Subcutaneous adipose tissue (tissue), 4 donors: ENCODE data around the gene TAF5L. TPM values are rescaled to one million over a fixed set of nuclear protein-coding genes. Genes with fewer than 3 reads are reported as not detected.

Experiments used
- total RNA-seq, 4 donors: library from RNA; depleted of rRNA; stranded (reverse); fragments of >200 nt; gene quantifications; one replicate each; pipeline ENCODE4 v1.1.0, GENCODE V29; 2016
- TF ChIP-seq, protein P1 (sequence below): fragments of 450-650 bp; IDR thresholded peaks from one replicate; pipeline ENCODE4 v1.5.1; 2016; ENCODE audit warnings: low read depth, mild to moderate bottlenecking, control low read depth, antibody characterized with exemption, moderate library complexity

The TAF5L gene
- total RNA-seq, 4 donors from 2014 or later, result 11.9 to 19.9 (median 18.9) TPM

DNA sequence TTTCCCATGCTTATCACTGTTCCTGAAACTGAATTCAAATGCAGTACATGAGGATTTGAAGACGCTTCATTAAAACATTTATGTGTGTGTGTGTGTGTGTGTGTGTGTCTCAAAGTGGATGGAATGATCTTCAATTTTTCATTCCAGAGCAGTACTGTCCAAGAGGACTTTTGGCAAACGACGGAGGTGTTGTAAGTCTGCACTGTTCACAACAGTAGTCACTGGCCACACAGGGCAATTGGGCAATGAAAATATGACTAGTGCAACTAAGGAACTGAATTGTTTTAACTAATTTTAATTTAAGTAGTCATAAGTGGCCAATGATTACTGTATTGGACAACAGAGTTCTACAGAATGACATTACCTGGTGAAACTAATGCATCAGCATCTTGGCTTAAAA is 5.0 kb downstream of the TAF5L start:
- TF ChIP-seq, protein P1, sequence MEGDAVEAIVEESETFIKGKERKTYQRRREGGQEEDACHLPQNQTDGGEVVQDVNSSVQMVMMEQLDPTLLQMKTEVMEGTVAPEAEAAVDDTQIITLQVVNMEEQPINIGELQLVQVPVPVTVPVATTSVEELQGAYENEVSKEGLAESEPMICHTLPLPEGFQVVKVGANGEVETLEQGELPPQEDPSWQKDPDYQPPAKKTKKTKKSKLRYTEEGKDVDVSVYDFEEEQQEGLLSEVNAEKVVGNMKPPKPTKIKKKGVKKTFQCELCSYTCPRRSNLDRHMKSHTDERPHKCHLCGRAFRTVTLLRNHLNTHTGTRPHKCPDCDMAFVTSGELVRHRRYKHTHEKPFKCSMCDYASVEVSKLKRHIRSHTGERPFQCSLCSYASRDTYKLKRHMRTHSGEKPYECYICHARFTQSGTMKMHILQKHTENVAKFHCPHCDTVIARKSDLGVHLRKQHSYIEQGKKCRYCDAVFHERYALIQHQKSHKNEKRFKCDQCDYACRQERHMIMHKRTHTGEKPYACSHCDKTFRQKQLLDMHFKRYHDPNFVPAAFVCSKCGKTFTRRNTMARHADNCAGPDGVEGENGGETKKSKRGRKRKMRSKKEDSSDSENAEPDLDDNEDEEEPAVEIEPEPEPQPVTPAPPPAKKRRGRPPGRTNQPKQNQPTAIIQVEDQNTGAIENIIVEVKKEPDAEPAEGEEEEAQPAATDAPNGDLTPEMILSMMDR, result no peak

DNA sequence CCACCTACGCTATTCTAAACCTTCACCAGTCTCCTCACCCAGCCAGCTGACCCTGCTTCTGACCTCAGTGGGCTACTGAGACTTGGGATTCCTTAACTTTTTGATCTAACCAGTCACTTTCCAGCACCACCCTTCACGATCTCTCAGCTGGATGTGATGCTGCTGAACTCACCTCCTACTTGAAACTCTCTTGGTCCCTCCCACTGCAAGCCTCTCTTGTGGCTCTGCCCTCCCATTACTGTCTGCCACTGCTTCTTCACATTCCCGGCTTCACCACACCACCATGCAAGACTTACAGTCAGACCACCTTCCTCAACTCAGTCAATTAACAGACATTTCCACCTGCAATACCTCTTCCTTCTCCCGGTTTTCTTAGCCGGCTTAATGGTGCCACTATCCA is 6.3 kb downstream of the TAF5L start:
- TF ChIP-seq, protein P1, result no peak

DNA sequence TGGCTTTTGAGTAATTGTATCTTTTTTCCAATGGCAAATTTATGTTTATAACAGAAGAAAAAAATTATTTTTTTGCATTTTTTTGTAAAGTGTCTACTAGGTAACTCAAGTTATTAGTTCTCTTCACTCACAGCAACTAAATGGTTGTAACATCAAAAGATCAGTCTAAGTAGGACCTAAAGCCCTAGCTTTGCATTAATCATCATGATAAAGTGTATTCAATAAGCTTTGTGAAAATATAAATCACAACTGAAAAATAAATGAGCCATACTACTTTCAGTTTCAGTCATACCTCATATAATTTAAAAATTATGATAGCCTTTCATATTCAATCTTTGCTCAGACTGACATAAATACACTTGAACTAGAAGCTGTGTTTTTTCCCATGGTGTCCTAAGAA is 6.9 kb downstream of the TAF5L start:
- TF ChIP-seq, protein P1, result no peak

DNA sequence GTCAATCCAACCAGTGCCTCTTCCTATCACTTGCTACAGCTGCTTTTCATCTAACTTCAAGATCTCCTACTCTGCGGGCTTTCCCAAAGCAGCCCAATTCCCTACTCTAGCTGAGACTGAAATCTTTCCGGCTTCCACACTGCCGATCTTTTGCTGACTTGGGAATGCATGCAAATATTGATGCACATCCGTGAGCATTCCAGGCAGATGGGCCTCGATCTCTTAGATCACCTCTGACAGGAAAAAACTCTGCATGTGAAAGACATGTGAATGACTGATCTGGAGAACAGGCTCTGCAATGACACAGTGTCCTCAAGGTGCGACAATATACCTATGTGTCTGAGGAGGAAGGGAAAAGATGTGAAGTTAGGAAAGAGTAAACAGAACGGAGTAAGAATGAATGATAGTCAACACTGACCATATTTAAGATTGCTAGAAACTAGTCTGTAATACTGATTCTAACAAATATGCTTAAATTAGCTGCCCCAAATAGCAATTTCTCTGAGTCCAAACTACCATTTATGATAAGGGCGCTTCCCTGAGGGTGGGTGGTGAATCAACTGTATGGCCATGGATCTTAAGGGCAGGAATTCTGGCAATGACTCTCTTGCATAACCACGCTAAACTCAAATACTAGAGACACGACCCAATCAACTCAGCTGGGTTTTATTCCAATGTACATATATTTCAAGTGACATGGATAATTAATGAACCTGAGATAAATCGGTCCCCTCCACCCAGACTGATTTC is 8.4 kb downstream of the TAF5L start:
- TF ChIP-seq, protein P1, result no peak

DNA sequence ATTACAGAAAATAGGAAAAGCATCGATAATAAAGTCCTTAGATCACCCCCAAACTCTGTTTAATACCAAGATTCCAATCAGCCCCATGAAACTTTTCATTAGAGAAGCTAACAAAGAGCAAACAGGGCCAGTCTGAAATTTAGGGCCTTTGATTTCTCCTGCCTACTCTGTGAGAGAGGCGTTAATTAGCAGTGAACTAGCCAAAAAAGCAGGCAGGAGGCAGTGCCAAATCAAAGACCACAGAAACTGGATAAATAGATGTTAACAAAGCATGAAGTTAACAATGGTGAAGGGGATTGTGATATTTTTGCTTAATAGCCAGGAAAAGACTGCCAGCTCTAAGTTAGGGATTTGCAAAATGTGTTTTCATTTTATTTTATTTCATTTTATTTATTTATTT is 11.2 kb downstream of the TAF5L start:
- TF ChIP-seq, protein P1, result no peak

DNA sequence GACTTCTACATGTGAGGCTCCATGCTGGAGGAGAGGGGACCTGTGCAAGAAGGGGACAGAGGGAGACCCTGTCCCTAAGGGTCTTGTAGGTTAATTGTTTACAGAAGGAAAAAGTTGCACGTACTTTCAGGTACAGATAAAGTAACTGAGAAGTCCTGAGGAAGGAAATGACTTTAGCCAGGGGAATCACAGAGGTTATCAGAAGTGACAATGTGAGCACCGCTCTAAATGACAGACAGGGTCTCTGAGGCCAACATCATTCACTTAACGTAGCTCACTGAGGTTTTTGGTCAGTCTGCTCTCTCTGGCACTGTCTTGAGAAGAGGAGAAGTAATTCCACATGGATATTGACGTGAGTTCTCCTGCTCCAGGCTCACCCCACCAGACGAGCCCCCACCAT is 12.0 kb downstream of the TAF5L start:
- TF ChIP-seq, protein P1, result no peak

DNA sequence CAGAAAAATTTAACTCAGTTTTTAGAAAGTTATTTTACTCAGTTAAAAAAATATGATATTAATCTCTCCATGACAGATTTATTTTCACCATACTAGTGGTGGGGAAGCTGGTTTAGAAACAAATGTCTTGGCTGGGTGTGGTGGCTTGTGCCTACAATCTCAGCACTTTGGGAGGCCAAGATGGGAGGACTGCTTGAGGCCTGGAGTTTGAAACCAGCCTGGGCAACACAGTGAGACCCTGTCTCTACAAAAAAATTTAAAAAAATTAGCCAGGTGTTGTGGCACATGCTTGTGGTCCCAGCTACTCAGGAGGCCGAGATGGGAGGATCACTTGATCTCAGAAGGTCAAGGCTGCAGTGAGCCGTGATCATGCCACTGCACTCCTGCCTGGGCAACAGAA is 17.3 kb downstream of the TAF5L start:
- TF ChIP-seq, protein P1, result no peak
